ENCODE results near the gene CAPN12. TPM values are rescaled to one million over a fixed set of nuclear protein-coding genes. Genes with fewer than 3 reads are reported as not detected.

Gene CAPN12
- total RNA-seq, 2 donors from 2014 or later, result 1.9 to 2.9 TPM

DNA sequence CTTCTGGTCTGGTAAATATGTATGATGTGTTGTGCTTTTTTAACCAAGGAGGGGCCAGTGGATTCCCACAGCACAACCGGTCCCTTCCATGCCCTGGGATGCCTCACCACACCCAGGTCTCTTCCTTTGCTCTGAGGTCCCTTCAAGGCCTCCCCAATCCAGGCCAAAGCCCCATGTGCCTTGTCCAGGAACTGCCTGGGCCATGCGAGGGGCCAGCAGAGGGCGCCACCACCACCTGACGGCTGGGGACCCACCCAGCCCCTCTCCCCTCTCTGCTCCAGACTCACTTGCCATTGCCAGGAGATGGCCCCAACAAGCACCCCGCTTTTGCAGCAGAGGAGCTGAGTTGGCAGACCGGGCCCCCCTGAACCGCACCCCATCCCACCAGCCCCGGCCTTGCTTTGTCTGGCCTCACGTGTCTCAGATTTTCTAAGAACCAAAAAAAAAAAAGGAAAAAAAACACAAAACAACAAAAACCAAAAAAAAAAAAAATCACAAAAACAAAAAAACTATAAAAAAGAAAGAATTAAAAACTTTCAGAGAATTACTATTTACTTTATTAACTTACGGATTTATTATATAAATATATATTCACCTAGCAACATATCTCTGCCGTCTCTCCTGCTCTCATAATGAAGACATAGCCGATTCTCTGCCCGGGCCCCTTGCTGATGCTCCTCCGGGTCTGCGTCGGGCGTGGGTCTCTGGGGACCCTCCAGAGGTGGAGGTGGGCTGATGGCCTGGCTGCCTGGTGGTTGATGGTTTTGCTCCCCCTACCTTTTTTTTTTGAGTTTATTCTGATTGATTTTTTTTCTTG lies 14.4 kb downstream of the CAPN12 start:
- intact Hi-C loops (cut with DNase I), result loop anchor here in 1 of 2 donors (10.0 kb wide), 1 partner anchor 105 kb away; the partner anchor contains the start of gene ECH1
- no peak for DNase-seq (ENCODE audit: low spot score)

DNA sequence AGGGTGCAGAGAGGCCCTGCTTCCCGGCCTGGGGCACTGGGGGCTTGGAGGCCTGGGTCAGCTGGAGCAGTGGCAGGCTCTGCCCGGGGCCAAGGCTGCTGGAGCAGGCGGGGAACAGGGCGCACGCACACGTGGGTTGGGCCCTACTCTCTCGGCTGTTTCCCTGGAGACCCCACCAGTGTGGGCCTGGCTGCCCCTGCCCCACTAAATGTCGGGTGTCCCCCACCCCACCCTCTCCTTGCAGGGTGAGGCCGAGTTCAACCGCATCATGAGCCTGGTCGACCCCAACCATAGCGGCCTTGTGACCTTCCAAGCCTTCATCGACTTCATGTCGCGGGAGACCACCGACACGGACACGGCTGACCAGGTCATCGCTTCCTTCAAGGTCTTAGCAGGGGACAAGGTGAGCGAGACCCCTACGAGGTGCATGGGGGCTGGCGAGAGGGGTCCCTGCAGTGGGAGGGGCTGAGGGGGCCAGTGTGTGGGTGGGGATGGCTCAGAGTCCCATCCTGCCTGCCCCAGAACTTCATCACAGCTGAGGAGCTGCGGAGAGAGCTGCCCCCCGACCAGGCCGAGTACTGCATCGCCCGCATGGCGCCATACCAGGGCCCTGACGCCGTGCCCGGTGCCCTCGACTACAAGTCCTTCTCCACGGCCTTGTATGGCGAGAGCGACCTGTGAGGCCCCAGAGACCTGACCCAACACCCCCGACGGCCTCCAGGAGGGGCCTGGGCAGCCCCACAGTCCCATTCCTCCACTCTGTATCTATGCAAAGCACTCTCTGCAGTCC lies 15.3 kb downstream of the CAPN12 start:
- intact Hi-C loops (cut with DNase I), result no loop called here

GRCh38 chr19:38727868-38728660 lies 16.2 kb downstream of the CAPN12 start:
- intact Hi-C loops (cut with DNase I), result no loop called here

More for the DNA sequence above, 15.3 kb downstream of the CAPN12 start:
- DNase-seq (ENCODE audit: low spot score), result no peak

GRCh38 chr19:38727306-38727867 lies 16.9 kb downstream of the CAPN12 start:
- DNase-seq (ENCODE audit: low spot score), result no peak
- intact Hi-C loops (cut with DNase I), result no loop called here

More at GRCh38 chr19:38727868-38728660, 16.2 kb downstream of the CAPN12 start:
- DNase-seq (ENCODE audit: low spot score), result no peak

- intact Hi-C loops (cut with DNase I), result no loop called here
These were observed 17.4 kb downstream of the CAPN12 start for GRCh38 chr19:38726761-38727301.

DNA sequence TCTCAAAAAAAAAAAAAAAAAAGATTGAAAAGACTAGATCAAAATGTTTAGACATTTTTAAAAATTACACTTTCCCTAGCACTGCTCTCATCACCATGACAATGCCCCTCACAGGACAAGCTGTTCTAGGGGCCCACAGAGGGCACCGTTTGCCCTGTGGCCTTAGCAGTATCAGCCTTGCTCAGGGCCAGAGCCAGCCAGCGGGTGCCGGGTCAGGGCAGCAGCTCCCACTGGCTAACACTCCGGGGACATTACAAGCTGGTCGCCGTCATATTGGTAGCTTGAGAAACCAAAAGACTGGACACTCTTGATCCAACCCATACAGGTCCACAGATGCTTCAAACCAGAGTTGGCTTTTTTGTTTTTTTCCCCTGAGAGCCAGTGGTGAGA lies 18.0 kb downstream of the CAPN12 start:
- intact Hi-C loops (cut with DNase I), result no loop called here
- no peak for DNase-seq (ENCODE audit: low spot score)

More at GRCh38 chr19:38726761-38727301, 17.4 kb downstream of the CAPN12 start:
- no peak for DNase-seq (ENCODE audit: low spot score)

DNA sequence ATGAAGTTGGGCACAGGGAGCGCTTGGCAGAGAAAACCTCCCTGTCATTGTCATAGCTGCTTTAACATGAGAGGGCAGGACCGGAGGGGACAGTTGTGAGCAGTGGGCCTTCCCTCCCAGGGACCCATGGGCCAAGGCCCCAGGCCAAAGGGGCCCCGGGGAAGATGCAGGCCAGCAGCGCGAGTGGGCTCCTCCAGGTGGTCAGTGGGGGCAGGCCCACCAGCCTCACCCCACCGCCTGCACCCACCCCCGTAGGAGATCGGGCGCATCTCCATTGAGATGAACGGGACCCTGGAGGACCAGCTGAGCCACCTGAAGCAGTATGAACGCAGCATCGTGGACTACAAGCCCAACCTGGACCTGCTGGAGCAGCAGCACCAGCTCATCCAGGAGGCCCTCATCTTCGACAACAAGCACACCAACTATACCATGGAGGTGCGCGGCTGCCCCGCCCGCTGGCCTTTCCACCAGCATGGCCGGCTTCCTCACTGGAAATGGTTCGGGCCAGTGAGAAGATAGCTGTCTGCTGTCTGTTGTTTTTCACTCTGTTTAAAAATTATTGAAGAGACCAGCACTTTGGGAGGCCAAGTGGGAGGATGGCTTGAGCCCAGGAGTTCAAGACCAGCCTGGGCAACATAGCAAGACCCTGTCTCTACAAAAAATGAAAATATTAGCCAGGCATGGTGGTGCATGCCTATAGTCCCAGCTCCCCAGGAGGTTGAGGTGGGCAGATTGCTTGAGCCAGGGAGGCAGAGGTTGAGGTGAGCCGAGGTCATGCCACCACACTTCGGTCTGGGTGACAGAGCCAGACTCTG lies 18.6 kb downstream of the CAPN12 start:
- intact Hi-C loops (cut with DNase I), result no loop called here
- DNase-seq (ENCODE audit: low spot score), result no peak

DNA sequence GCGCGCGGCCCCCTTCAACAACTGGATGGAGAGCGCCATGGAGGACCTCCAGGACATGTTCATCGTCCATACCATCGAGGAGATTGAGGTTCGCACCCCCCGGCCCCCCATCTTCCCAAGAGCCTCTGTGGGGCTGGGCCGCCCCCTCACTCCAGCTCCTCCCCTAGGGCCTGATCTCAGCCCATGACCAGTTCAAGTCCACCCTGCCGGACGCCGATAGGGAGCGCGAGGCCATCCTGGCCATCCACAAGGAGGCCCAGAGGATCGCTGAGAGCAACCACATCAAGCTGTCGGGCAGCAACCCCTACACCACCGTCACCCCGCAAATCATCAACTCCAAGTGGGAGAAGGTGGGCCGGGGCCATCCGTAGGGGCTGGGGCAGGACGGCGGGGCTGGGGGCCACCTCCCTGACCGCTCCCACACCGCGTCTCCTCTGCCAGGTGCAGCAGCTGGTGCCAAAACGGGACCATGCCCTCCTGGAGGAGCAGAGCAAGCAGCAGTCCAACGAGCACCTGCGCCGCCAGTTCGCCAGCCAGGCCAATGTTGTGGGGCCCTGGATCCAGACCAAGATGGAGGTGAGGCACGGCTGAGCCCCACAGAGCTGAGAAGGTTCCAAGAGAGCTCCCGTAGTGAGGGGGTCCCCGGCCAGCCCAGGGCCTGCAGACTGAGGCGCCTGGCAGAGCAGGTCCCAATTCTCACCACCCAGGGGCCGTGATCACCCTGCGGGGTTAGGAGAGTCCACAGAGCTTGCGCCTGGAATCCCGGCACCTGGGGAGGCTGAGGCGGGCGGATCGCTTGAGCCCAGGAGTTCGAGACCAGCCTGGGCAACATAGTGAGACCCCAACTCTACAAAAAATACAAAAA lies 20.1 kb downstream of the CAPN12 start:
- intact Hi-C loops (cut with DNase I), result no loop called here
- no peak for DNase-seq (ENCODE audit: low spot score)

DNA sequence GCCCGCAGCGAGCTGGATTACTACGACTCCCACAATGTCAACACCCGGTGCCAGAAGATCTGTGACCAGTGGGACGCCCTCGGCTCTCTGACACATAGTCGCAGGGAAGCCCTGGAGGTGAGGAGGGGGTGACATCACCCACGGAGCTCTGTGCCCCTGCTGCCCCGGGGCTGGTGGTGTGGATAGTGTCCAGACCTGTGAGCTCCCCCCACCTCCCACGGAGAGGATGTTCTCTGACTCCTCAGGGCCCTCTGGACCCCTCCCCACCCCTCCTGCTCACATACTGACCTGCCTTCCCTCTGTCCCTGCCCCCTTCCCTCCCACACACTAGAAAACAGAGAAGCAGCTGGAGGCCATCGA lies 20.7 kb downstream of the CAPN12 start:
- intact Hi-C loops (cut with DNase I), result no loop called here
- no peak for DNase-seq (ENCODE audit: low spot score)

GRCh38 chr19:38722947-38723605 lies 21.2 kb downstream of the CAPN12 start:
- DNase-seq (ENCODE audit: low spot score), result no peak
- intact Hi-C loops (cut with DNase I), result no loop called here

- no peak for DNase-seq (ENCODE audit: low spot score)
- intact Hi-C loops (cut with DNase I), result no loop called here
These were observed 22.1 kb downstream of the CAPN12 start for GRCh38 chr19:38721979-38722773.

GRCh38 chr19:38721496-38721895 lies 22.8 kb downstream of the CAPN12 start:
- intact Hi-C loops (cut with DNase I), result no loop called here
- DNase-seq (ENCODE audit: low spot score), result no peak

- no peak for DNase-seq (ENCODE audit: low spot score)
- intact Hi-C loops (cut with DNase I), result no loop called here
These were observed 23.6 kb downstream of the CAPN12 start for GRCh38 chr19:38720559-38721236.

DNA sequence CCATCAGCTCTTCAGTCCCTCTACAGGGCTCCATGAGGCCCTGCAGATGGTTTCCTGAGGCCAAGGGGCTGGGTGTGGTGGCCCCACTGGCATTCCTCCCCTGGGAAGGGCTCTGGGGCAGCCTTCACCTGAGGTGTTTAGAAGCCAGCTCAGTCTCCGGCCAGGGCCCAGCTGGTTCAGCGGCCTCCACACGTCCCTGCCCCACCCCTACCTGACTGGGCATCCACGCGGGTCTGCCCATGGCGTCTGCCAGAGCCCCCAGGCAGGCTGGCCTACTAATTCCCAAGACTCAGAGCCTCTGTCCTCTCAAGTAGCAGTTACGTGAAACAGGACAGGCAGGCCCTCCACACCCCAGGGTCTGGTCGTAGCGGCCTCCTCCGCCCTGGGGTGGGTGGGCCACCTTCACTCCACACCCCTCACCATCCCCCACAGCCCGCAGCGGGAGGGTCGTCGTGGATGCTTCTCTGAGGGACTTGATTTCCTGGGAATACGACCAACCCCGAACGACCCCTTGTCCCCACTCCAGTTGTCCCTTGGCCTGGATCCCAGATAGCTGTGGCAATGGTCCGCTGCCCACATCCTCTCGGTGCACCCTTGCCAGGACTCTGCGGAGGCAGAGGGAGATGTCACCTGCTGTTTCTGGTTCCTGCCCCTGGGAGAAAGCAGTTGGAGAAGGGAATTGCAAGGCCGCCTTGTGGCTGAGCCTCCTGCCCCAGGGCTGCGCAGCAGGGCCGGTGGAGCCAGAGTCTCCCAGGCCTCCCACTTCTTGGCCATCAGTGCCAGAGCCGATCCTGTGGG lies 24.3 kb downstream of the CAPN12 start:
- DNase-seq (ENCODE audit: low spot score), result no peak
- intact Hi-C loops (cut with DNase I), result no loop called here

Measured in posterior vena cava (tissue), 2 donors.